ELF-1 (cell line): ENCODE measurements around the gene HPSE.
A peak's percentile ranks its signal among the peaks of the same experiment; 100 is the strongest.
"Not testable (repeated sequence)": the region's sequence is repeated elsewhere in the genome, so short reads cannot be mapped to it uniquely, and the experiment has no call there.

Source experiments
- DNase-seq: peaks from one replicate; pipeline ENCODE4 v3.0.0-alpha.2; 2016; ENCODE audit warnings: low read depth, low spot score

Gene HPSE

GRCh38 chr4:83284193-83285054 lies 50.2 kb downstream of the HPSE start, which contains the start of gene COQ2:
Gene COQ2 (minus strand): TSS chr4:83284798. CDS start chr4:83284764, 34 bp downstream.
- DNase-seq = peak; percentile 96

- DNase-seq = no peak
Measured at GRCh38 chr4:83283181-83283580, 51.5 kb downstream of the HPSE start.

- no peak for DNase-seq
Measured at GRCh38 chr4:83282049-83282535, 52.6 kb downstream of the HPSE start.

- DNase-seq = no peak
Measured at GRCh38 chr4:83281307-83281706, 53.3 kb downstream of the HPSE start.

- no peak for DNase-seq
Measured at GRCh38 chr4:83276299-83277040, 58.2 kb downstream of the HPSE start.

- not testable (repeated sequence) for DNase-seq
Measured at GRCh38 chr4:83273926-83274325, 60.7 kb downstream of the HPSE start.

- DNase-seq = no peak
Measured at GRCh38 chr4:83272900-83273299, 61.7 kb downstream of the HPSE start.

- no peak for DNase-seq
Measured at GRCh38 chr4:83269256-83269655, 65.4 kb downstream of the HPSE start.

- no peak for DNase-seq
Measured at GRCh38 chr4:83268491-83268890, 66.2 kb downstream of the HPSE start.

GRCh38 chr4:83267830-83268475 lies 66.7 kb downstream of the HPSE start:
- no peak for DNase-seq

- no peak for DNase-seq
Measured at GRCh38 chr4:83267121-83267829, 67.4 kb downstream of the HPSE start.

- DNase-seq = no peak
Measured at GRCh38 chr4:83266689-83267088, 68.0 kb downstream of the HPSE start.

GRCh38 chr4:83263106-83263505 lies 71.5 kb downstream of the HPSE start:
- DNase-seq = no peak

GRCh38 chr4:83262682-83263081 lies 72.0 kb downstream of the HPSE start:
- DNase-seq = no peak

- no peak for DNase-seq
Measured at GRCh38 chr4:83261307-83261706, 73.3 kb downstream of the HPSE start.

GRCh38 chr4:83259586-83259985 lies 75.1 kb downstream of the HPSE start:
- DNase-seq = no peak

- no peak for DNase-seq
Measured at GRCh38 chr4:83258461-83258860, 76.2 kb downstream of the HPSE start.

GRCh38 chr4:83257811-83258210 lies 76.8 kb downstream of the HPSE start:
- DNase-seq = no peak

- no peak for DNase-seq
Measured at GRCh38 chr4:83255584-83255983, 79.1 kb downstream of the HPSE start.

- peak; percentile 82 for DNase-seq
Measured at GRCh38 chr4:83252782-83253405, 81.8 kb downstream of the HPSE start.

GRCh38 chr4:83251447-83251830 lies 83.2 kb downstream of the HPSE start:
- no peak for DNase-seq
